Lung (tissue), 12 donors: ENCODE results near the gene TM4SF1. TPM values are rescaled to one million over a fixed set of nuclear protein-coding genes. Genes with fewer than 3 reads are reported as not detected.

Source experiments
- ATAC-seq: fragments of 200-7000 bp; cut with Tn5 transposase; one replicate; pipeline ENCODE4 v1.9.1; 2020; ENCODE audit warnings: moderate number of reproducible peaks; ENCODE audit not compliant: insufficient read depth, low FRiP score
- DNase-seq, 3 donors: peaks; one replicate each; pipeline ENCODE4 v3.0.0-alpha.2; 2013 to 2017
- H3K27ac ChIP-seq, 2 donors: one replicate each; pipeline ENCODE4 v1.5.1; 2013; ENCODE audit warnings: mild to moderate bottlenecking in 2 of 2, moderate library complexity in 2 of 2, control low read depth in 1 of 2, inconsistent platforms in 1 of 2, low read depth in 1 of 2, low read length in 1 of 2
- H3K27me3 ChIP-seq, 3 donors: one replicate each; pipeline ENCODE4 v1.5.1; 2013; ENCODE audit warnings: low read length in 2 of 3; ENCODE audit not compliant: control insufficient read depth in 3 of 3, insufficient read depth in 3 of 3
- H3K36me3 ChIP-seq, 4 donors: one replicate each; pipeline ENCODE4 v1.5.1; 2013; ENCODE audit warnings: low read length in 4 of 4, mild to moderate bottlenecking in 1 of 4, moderate library complexity in 1 of 4; ENCODE audit not compliant: control insufficient read depth in 4 of 4, insufficient read depth in 4 of 4
- H3K4me1 ChIP-seq, 5 donors: one replicate each; pipeline ENCODE4 v1.5.1; 2013; ENCODE audit warnings: low read length in 5 of 5, mild to moderate bottlenecking in 2 of 5, moderate library complexity in 1 of 5; ENCODE audit not compliant: control insufficient read depth in 5 of 5, insufficient read depth in 5 of 5
- H3K4me3 ChIP-seq: one replicate; pipeline ENCODE4 v1.5.1; 2013; ENCODE audit warnings: mild to moderate bottlenecking, control low read depth, moderate library complexity
- H3K9ac ChIP-seq, 2 donors: one replicate each; pipeline ENCODE4 v1.5.1; 2013; ENCODE audit warnings: low read length in 2 of 2, control low read depth in 1 of 2; ENCODE audit not compliant: insufficient read depth in 1 of 2
- H3K9me3 ChIP-seq, 4 donors: one replicate each; pipeline ENCODE4 v1.5.1; 2013; ENCODE audit warnings: low read length in 3 of 4, mild to moderate bottlenecking in 1 of 4, moderate library complexity in 1 of 4; ENCODE audit not compliant: control insufficient read depth in 4 of 4, insufficient read depth in 3 of 4
- whole genome bisulfite sequencing, 2 donors: extraction: QIAGEN DNeasy Blood & Tissue Kit; methylation state at CpG; one replicate each; pipeline ENCODE4 v1.1.7; 2013; 5-methylcytosine and 5-hydroxymethylcytosine counted together
- polyA plus RNA-seq, 2 donors: library from polyadenylated mRNA; stranded (reverse); fragments of 200-250 nt; gene quantifications; one replicate each; pipeline ENCODE4 v1.2.1, GENCODE V29; 2013
- total RNA-seq, 2 donors: library from RNA; depleted of rRNA in 1 of 2; stranded (reverse); fragments of >200 nt in 1 of 2; gene quantifications; one replicate each; pipeline ENCODE4 v1.2.1, GENCODE V29; 2014 to 2021
- TF ChIP-seq, protein P1 (sequence below): IDR thresholded peaks from 2 replicates; pipeline ENCODE4 v1.5.1; 2012; ENCODE audit warnings: mild to moderate bottlenecking; ENCODE audit errors: control extremely low read depth, extremely low read depth
- donor health status: control.
- donor health status: control.
- donor health status: Bipolar disorder and iron deficiency.
- donor health status: healthy.
- donor health status: DM: yes; HTN: yes; CAD: no.

TM4SF1 gene
- total and polyA plus RNA-seq, 4 donors = 177 to 281 (median 238) TPM

DNA sequence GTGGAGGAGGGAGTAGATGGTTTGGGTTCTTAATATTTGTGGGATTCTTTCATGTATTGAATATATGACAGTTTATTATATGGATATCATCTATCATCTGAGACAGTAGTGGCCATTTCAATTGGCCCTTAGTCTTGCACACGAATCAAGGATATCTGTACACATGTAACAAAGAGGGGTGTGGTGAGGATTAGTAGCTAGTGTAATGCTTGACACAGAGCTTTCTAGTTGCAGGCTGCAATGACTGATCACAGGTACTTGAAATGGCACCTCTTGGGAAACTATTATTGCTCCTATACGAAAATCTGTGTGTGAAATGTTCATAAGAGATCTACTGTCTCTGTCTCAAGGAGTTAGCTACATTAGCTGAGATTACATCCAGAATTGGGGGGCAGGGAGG, 12.8 kb downstream of the TM4SF1 start:
- WGBS, 2 donors = 85 to 89% methylated on average over 2 of the region's 2 CpGs
- H3K4me1 ChIP-seq = peaks cover 0 to 5% (median 0%) of the 10 kb centered on the region in 5 donors
- TF ChIP-seq, protein P1, sequence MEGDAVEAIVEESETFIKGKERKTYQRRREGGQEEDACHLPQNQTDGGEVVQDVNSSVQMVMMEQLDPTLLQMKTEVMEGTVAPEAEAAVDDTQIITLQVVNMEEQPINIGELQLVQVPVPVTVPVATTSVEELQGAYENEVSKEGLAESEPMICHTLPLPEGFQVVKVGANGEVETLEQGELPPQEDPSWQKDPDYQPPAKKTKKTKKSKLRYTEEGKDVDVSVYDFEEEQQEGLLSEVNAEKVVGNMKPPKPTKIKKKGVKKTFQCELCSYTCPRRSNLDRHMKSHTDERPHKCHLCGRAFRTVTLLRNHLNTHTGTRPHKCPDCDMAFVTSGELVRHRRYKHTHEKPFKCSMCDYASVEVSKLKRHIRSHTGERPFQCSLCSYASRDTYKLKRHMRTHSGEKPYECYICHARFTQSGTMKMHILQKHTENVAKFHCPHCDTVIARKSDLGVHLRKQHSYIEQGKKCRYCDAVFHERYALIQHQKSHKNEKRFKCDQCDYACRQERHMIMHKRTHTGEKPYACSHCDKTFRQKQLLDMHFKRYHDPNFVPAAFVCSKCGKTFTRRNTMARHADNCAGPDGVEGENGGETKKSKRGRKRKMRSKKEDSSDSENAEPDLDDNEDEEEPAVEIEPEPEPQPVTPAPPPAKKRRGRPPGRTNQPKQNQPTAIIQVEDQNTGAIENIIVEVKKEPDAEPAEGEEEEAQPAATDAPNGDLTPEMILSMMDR = no peak
- H3K36me3 ChIP-seq = no peaks in the 10 kb centered on the region
- H3K9me3 ChIP-seq = no peaks in the 10 kb centered on the region
- DNase-seq (no peak), ATAC-seq (no peak)
- H3K9ac ChIP-seq = no peak overlapping the region
- no peak overlapping the region for H3K27ac ChIP-seq
- no peaks in the 10 kb centered on the region for H3K27me3 ChIP-seq
- H3K4me3 ChIP-seq = no peak overlapping the region

DNA sequence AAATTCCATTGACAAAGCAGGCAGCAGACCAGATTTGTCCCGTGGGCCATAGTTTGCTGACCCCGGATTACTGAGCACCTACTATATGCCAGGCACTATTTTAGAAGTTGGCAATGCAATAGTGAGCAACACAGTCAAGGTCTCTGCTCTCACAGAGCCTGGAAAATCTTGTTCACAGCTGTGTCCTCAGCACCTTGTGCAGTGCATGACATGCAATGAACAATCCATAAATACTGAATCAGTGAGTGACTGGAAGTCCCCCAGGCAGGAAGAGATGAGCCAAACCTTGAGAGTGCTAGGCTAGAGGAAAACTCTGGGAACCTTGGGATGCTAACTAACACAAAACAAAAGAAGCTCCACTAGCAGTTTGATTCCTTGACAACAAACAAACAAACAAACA, 14.4 kb downstream of the TM4SF1 start:
- H3K27me3 ChIP-seq = no peaks in the 10 kb centered on the region

DNA sequence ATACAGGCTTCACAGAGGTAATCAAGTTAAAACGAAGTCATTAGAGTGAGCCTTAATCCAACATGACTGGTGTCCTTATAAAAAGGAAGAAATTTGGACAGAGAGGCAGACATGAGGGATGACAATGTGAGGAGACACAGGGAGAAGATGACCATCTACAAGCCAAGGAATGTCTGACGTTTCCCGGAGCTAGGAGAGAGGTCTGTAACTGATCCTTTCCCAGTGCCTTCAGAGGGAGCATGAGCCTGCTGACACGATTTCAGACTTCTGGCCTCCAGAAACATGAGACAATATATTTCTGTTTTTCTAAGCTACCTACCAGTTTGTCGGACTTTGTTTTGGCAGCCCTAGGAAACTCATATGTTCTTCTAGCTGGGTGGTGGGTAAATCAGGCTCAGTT, 15.1 kb downstream of the TM4SF1 start:
- Histone ChIP-seq H3K27ac (no peak overlapping the region), H3K9me3 (no peaks in the 10 kb centered on the region), H3K4me3 (no peak overlapping the region), H3K9ac (no peak overlapping the region), H3K4me1 (peaks cover 0 to 8% (median 0%) of the 10 kb centered on the region in 5 donors), H3K27me3 (no peaks in the 10 kb centered on the region), H3K36me3 (no peaks in the 10 kb centered on the region)
- no peak for DNase-seq
- TF ChIP-seq, protein P1 = no peak
- 85 to 95% methylated on average over 5 of the region's 5 CpGs for WGBS, 2 donors
- ATAC-seq = no peak

More for the DNA sequence above, 14.4 kb downstream of the TM4SF1 start:
- H3K9me3 ChIP-seq = no peaks in the 10 kb centered on the region
- no peak for DNase-seq
- H3K27ac ChIP-seq = no peak overlapping the region
- no peak overlapping the region for H3K4me3 ChIP-seq
- TF ChIP-seq, protein P1 = no peak
- H3K36me3 ChIP-seq = no peaks in the 10 kb centered on the region
- no peak for ATAC-seq
- 81 to 95% methylated on average over 2 of the region's 2 CpGs for WGBS, 2 donors
- peaks cover 0 to 3% (median 0%) of the 10 kb centered on the region in 5 donors for H3K4me1 ChIP-seq
- no peak overlapping the region for H3K9ac ChIP-seq

DNA sequence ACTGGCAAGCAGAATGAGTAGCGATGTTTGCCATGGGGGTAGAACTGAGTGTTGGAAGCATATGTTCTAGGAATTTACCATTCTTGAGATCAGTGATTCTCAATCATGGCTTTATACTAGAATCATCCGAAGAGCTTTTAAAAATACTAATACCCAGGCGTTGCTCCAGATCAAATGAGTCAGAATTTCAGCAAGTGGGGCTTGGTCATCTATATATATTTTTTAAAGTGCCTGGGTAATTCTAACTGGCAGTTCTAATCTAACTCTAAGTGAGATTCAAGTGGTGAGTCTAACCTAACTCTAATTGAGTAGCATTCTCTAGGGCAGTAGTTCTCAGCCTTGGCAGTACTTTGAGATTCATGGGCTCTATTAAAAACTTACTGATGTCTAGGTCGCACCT, 20.8 kb downstream of the TM4SF1 start:
- Histone ChIP-seq H3K27me3 (no peaks in the 10 kb centered on the region), H3K27ac (no peak overlapping the region), H3K9me3 (no peaks in the 10 kb centered on the region), H3K4me3 (no peak overlapping the region), H3K4me1 (peaks cover 0 to 16% (median 6%) of the 10 kb centered on the region in 5 donors), H3K9ac (no peak overlapping the region), H3K36me3 (no peaks in the 10 kb centered on the region)
- 88 to 98% methylated on average over 4 of the region's 4 CpGs for WGBS, 2 donors
- no peak for ATAC-seq
- TF ChIP-seq, protein P1 = no peak
- no peak for DNase-seq
